SK-N-MC (cell line): Measurements from ENCODE around the gene PRPF4.

Source experiments
- EZH2 ChIP-seq: fragments of 200-600 bp; sonication (generic); IDR thresholded peaks from one replicate; pipeline ENCODE4 v1.6.1; 2017; ENCODE audit warnings: antibody characterized with exemption
- FOXP2 ChIP-seq: optimal IDR thresholded peaks from 2 replicates; pipeline ENCODE3; 2011; ENCODE audit warnings: mild to moderate bottlenecking, moderate library complexity; ENCODE audit not compliant: insufficient read depth; ENCODE audit errors: extremely low read length, control extremely low read depth
- POLR2AphosphoS5 ChIP-seq: IDR thresholded peaks from 2 replicates; pipeline ENCODE4 v1.6.1; 2012; ENCODE audit warnings: mild to moderate bottlenecking, low read depth, low read length, borderline replicate concordance

- TF ChIP-seq POLR2AphosphoS5 (no peak), EZH2 (no peak), FOXP2 (no peak)
Observed at GRCh38 chr9:113269355-113269754, 6.1 kb upstream of the PRPF4 start.
